ENCODE measurements around the gene IL20RB.
"Not testable (repeated sequence)": the region's sequence is repeated elsewhere in the genome, so short reads cannot be mapped to it uniquely, and the experiment has no call there.

Gene IL20RB

GRCh38 chr3:136946978-136947377 lies 10.8 kb upstream of the IL20RB start:
- no peak for DNase-seq

- DNase-seq = no peak
Observed at GRCh38 chr3:136947477-136947876, 10.3 kb upstream of the IL20RB start.

- DNase-seq = no peak
Observed at GRCh38 chr3:136949146-136949545, 8.6 kb upstream of the IL20RB start.

GRCh38 chr3:136949708-136950107 lies 8.1 kb upstream of the IL20RB start:
- no peak for DNase-seq

GRCh38 chr3:136950623-136951022 lies 7.2 kb upstream of the IL20RB start:
- no peak for DNase-seq

GRCh38 chr3:136952292-136952691 lies 5.5 kb upstream of the IL20RB start:
- DNase-seq = no peak

GRCh38 chr3:136954251-136954650 lies 3.5 kb upstream of the IL20RB start:
- DNase-seq = no peak

- DNase-seq = no peak
Observed at GRCh38 chr3:136954980-136955780, 2.6 kb upstream of the IL20RB start.

- no peak for DNase-seq
Observed at GRCh38 chr3:136955813-136956212, 2.0 kb upstream of the IL20RB start.

GRCh38 chr3:136956971-136957370 lies 812 bp upstream of the IL20RB start:
- DNase-seq = no peak

GRCh38 chr3:136958939-136959338 lies 1.2 kb downstream of the IL20RB start:
- DNase-seq = no peak

- DNase-seq = no peak
Observed at GRCh38 chr3:136959599-136959998, 1.8 kb downstream of the IL20RB start.

GRCh38 chr3:136960838-136961836 lies 3.4 kb downstream of the IL20RB start:
- DNase-seq = no peak

GRCh38 chr3:136962927-136963326 lies 5.1 kb downstream of the IL20RB start:
- DNase-seq = no peak

GRCh38 chr3:136969539-136969938 lies 11.8 kb downstream of the IL20RB start:
- not testable (repeated sequence) for DNase-seq

GRCh38 chr3:136973352-136973751 lies 15.6 kb downstream of the IL20RB start:
- DNase-seq = no peak

GRCh38 chr3:136974670-136975069 lies 16.9 kb downstream of the IL20RB start:
- DNase-seq = no peak

- DNase-seq = no peak
Observed at GRCh38 chr3:136979204-136979603, 21.4 kb downstream of the IL20RB start.

- no peak for DNase-seq
Observed at GRCh38 chr3:136979684-136980083, 21.9 kb downstream of the IL20RB start.

- DNase-seq = no peak
Observed at GRCh38 chr3:136982033-136982432, 24.2 kb downstream of the IL20RB start.

- DNase-seq = no peak
Observed at GRCh38 chr3:136982520-136983138, 24.8 kb downstream of the IL20RB start.

- no peak for DNase-seq
Observed at GRCh38 chr3:136984837-136985236, 27.1 kb downstream of the IL20RB start.

- DNase-seq = not testable (repeated sequence)
Observed at GRCh38 chr3:136987398-136987980, 29.7 kb downstream of the IL20RB start.

Data from activated CD4-positive, alpha-beta T cell treated with anti-CD3 and anti-CD28 coated beads for 4 hours (primary cell).